Testis (tissue), 2 donors: Measurements from ENCODE around the gene KRT17.

Experiments used
- POLR2A ChIP-seq: fragments of 450-650 bp; IDR thresholded peaks from one replicate; pipeline ENCODE4 v1.6.1; 2017; ENCODE audit warnings: antibody characterized with exemption, mild to moderate bottlenecking, moderate library complexity
- TF ChIP-seq, protein P1 (sequence below), 3 experiments: fragments of 450-650 bp in 2 of 3; fragments of 200-600 bp in 1 of 3; sonication (generic) in 1 of 3; IDR thresholded peaks; one replicate each; pipeline ENCODE4 v1.5.1; 2016 to 2019; ENCODE audit warnings: antibody characterized with exemption in 3 of 3, mild to moderate bottlenecking in 2 of 3, moderate library complexity in 1 of 3

DNA sequence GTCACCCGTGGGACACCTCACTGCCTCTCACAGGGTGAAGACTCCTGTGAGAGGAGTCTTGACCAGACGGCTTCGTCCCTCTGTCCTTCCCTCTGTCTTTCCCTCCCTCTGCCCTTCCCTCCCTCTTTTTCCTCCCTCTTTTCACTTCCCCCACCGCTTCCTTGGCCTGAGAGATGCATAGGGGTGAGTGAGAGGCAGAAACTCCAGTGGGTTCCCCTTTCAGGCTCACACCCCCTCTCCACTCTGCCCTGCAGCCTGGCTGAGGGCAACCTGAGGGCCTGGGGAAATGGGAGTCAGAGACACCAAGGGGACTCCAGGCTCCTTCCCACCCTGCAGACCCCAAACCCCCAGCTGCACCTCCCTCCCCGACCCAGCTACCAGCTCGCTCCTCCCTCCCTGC lies 14.6 kb upstream of the KRT17 start:
- TF ChIP-seq, protein P1, sequence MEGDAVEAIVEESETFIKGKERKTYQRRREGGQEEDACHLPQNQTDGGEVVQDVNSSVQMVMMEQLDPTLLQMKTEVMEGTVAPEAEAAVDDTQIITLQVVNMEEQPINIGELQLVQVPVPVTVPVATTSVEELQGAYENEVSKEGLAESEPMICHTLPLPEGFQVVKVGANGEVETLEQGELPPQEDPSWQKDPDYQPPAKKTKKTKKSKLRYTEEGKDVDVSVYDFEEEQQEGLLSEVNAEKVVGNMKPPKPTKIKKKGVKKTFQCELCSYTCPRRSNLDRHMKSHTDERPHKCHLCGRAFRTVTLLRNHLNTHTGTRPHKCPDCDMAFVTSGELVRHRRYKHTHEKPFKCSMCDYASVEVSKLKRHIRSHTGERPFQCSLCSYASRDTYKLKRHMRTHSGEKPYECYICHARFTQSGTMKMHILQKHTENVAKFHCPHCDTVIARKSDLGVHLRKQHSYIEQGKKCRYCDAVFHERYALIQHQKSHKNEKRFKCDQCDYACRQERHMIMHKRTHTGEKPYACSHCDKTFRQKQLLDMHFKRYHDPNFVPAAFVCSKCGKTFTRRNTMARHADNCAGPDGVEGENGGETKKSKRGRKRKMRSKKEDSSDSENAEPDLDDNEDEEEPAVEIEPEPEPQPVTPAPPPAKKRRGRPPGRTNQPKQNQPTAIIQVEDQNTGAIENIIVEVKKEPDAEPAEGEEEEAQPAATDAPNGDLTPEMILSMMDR (IDR thresholded peaks at IDR 0.05), result no peak
- TF ChIP-seq POLR2A, result no peak
